Mucosa of descending colon (tissue), 3 donors: Measurements from ENCODE around the gene TRAFD1. TPM values are rescaled to one million over a fixed set of nuclear protein-coding genes. Genes with fewer than 3 reads are reported as not detected.

ENCODE experiments used
- ATAC-seq: fragments of 200-7000 bp; cut with Tn5 transposase; one replicate; pipeline ENCODE4 v1.9.1; 2020; ENCODE audit warnings: mild to moderate bottlenecking, moderate library complexity
- DNase-seq, 3 donors: peaks; one replicate each; pipeline ENCODE4 v3.0.0-alpha.2; 2020
- H3K36me3 ChIP-seq: fragments of 200-600 bp; one replicate; pipeline ENCODE4 v1.8.0; 2021; ENCODE audit warnings: low read depth, mild to moderate bottlenecking
- H3K4me1 ChIP-seq: fragments of 200-600 bp; one replicate; pipeline ENCODE4 v1.8.0; 2021; ENCODE audit warnings: low read depth, mild to moderate bottlenecking
- H3K4me3 ChIP-seq: fragments of 200-600 bp; one replicate; pipeline ENCODE4 v1.8.0; 2021; ENCODE audit warnings: mild to moderate bottlenecking
- H3K9me3 ChIP-seq: fragments of 200-600 bp; one replicate; pipeline ENCODE4 v1.8.0; 2021; ENCODE audit warnings: mild to moderate bottlenecking
- CTCF ChIP-seq: fragments of 200-600 bp; IDR thresholded peaks from one replicate; pipeline ENCODE4 v1.8.0; 2022; ENCODE audit warnings: antibody characterized with exemption, mild to moderate bottlenecking
- intact Hi-C, 2 donors: fragments of 100-400 bp; cut with DNase I in 1 of 2; cut with micrococcal nuclease in 1 of 2; formaldehyde crosslinking; loops; one replicate each; pipeline versions ENCODE4 v1.11.0 to v1.11.1; 2022; cut with DNase I, micrococcal nuclease
- long read RNA-seq, 2 donors: library from polyadenylated mRNA; unstranded; transcript quantifications; one replicate each; pipeline ENCODE4 v2.0.0, GENCODE V29; 2019 to 2021
- total RNA-seq, 3 donors: library from RNA; stranded (reverse); fragmentation: NEBNext Ultra II Directional in 2 of 3; extraction: Animal tissue kit (Norgen Biotek cat#: 25700) in 2 of 3; gene quantifications; one replicate each; pipeline versions ENCODE4 v1.2.1 to v1.2.4, GENCODE V29; 2021 to 2023
- donor health status: DM: no; HTN: no; CAD: no; lungs with moderate emphysema.
- donor health status: DM: no; HTN: no; CAD: no.
- donor health status: DM: no; HTN: yes; CAD: no.

Gene TRAFD1
- 10 to 100 TPM; 34.0 to 59.6 (median 35.9) TPM for total RNA-seq
- long read RNA-seq, donor 1, transcript TRAFD1-202 (12 exons, 2,697 nt) = major isoform, 54 of 84 reads
- long read RNA-seq, donor 1, transcript TRAFD1-201 (12 exons, 3,178 nt) = minor isoform, 6 of 84 reads
- long read RNA-seq, donor 1, partial matches to known transcripts = 19 of 84 reads
- long read RNA-seq, donor 1, other reads (novel, unspliced or antisense) = 5 of 84 reads
- long read RNA-seq, donor 2, transcript TRAFD1-202 (12 exons, 2,697 nt) = major isoform, 8 of 13 reads
- long read RNA-seq, donor 2, partial matches to known transcripts = 2 of 13 reads
- long read RNA-seq, donor 2, other reads (novel, unspliced or antisense) = 1 of 13 reads

- intact Hi-C loops = no loop called here
- Histone ChIP-seq H3K9me3 (no peaks in the 10 kb centered on the region), H3K4me3 (peak within 1 kb of the TSS; percentile 78), H3K4me1 (peaks cover 25% of the 10 kb centered on the region), H3K36me3 (no peaks in the 10 kb centered on the region)
- TF ChIP-seq CTCF = no peak
- DNase-seq = peak; percentile 98 to 99 (median 98)
- peak; percentile 99 for ATAC-seq
Observed at GRCh38 chr12:112125250-112125999, at the start of gene TRAFD1. Gene TRAFD1, plus strand, starts transcription at chr12:112125560. Its CDS starts 4,963 bp downstream, at chr12:112130523.

- Histone ChIP-seq H3K36me3 (no peaks in the 10 kb centered on the region), H3K4me1 (no peaks in the 10 kb centered on the region), H3K9me3 (no peaks in the 10 kb centered on the region), H3K4me3 (no peak overlapping the region)
- intact Hi-C loops = no loop called here
- no peak for ATAC-seq
- no peak for DNase-seq
- TF ChIP-seq CTCF = no peak
Observed at GRCh38 chr12:112087055-112087850, 38.1 kb upstream of the TRAFD1 start.

GRCh38 chr12:112087851-112088250, 37.5 kb upstream of the TRAFD1 start:
- no peak for TF ChIP-seq CTCF
- H3K4me3 ChIP-seq = no peak overlapping the region
- no peak for DNase-seq
- no peak for ATAC-seq
- H3K4me1 ChIP-seq = no peaks in the 10 kb centered on the region
- intact Hi-C loops = no loop called here
- H3K9me3 ChIP-seq = no peaks in the 10 kb centered on the region
- no peaks in the 10 kb centered on the region for H3K36me3 ChIP-seq

GRCh38 chr12:112091563-112091962, 33.8 kb upstream of the TRAFD1 start:
- ATAC-seq (no peak), DNase-seq (no peak)
- H3K4me1 ChIP-seq = no peaks in the 10 kb centered on the region
- H3K36me3 ChIP-seq = no peaks in the 10 kb centered on the region
- no peak overlapping the region for H3K4me3 ChIP-seq
- intact Hi-C loops = no loop called here
- no peaks in the 10 kb centered on the region for H3K9me3 ChIP-seq
- no peak for TF ChIP-seq CTCF

GRCh38 chr12:112096070-112096469, 29.3 kb upstream of the TRAFD1 start:
- intact Hi-C loops = no loop called here
- peaks cover under 1% of the 10 kb centered on the region for H3K36me3 ChIP-seq
- ATAC-seq (no peak), DNase-seq (no peak)
- no peaks in the 10 kb centered on the region for H3K9me3 ChIP-seq
- no peak overlapping the region for H3K4me3 ChIP-seq
- H3K4me1 ChIP-seq = no peaks in the 10 kb centered on the region
- no peak for TF ChIP-seq CTCF
